ENCODE data around the gene FXYD5. TPM values are rescaled to one million over a fixed set of nuclear protein-coding genes. Genes with fewer than 3 reads are reported as not detected.

The FXYD5 gene
- total and polyA plus RNA-seq, 9 of the 15 experiments (the other 6 are each of a cell fraction or from before 2014, with no cell fraction given) = 104 to 537 (median 174) TPM

GRCh38 chr19:35120898-35121297, 33.6 kb upstream of the FXYD5 start:
- H3K27me3 ChIP-seq (ENCODE audit: control insufficient read depth in 2 of 2, insufficient read depth in 2 of 2, low read length in 2 of 2) = peaks cover 0 to 13% of the 10 kb centered on the region in 2 experiments; a peak in 3 of 5 replicates
- H3K4me2 ChIP-seq (ENCODE audit: insufficient read depth, low read length) = no peak overlapping the region
- no peaks in the 10 kb centered on the region for H3K79me2 ChIP-seq (ENCODE audit: control insufficient read depth, insufficient read depth, low read length)
- DNase-seq (ENCODE audit: extremely low read depth in 1 of 4, low spot score in 3 of 4) (no peak), FAIRE-seq (no peak), ATAC-seq (no peak)
- H3K4me1 ChIP-seq (replicated peaks in 1 of 2; ENCODE audit: control insufficient read depth in 2 of 2, insufficient read depth in 2 of 2, low read length in 2 of 2) = peaks cover 13 to 49% of the 10 kb centered on the region in 2 experiments; a peak in 4 of 5 replicates
- CTCF ChIA-PET (ENCODE audit: low intra/inter-chr PET ratio) = interaction anchor here (0.6 kb wide), 1 partner anchor 89 kb away, joined by 3 read pairs; no protein-coding TSS in a partner anchor
- H3K9me3 ChIP-seq (replicated peaks; ENCODE audit: control insufficient read depth, insufficient read depth, low read depth, low read length) = no peaks in the 10 kb centered on the region
- no peak for TF ChIP-seq ASH1L (IDR thresholded peaks at IDR 0.05; ENCODE audit: borderline replicate concordance, low read depth, partially characterized antibody)
- TF ChIP-seq ZNF507 (tag; conservative IDR thresholded peaks at IDR 0.05) = no peak
- no peak for TF ChIP-seq TCF7 (IDR thresholded peaks at IDR 0.05; ENCODE audit: borderline replicate concordance)
- TF ChIP-seq TAL1 (IDR thresholded peaks at IDR 0.05) = no peak
- TF ChIP-seq SMC3 (conservative IDR thresholded peaks at IDR 0.05; ENCODE audit: insufficient read depth, low read depth, low read length) = no peak
- TF ChIP-seq HBP1 (CRISPR knock-in tag; IDR thresholded peaks at IDR 0.05) = no peak
- TF ChIP-seq CHD4 (IDR thresholded peaks at IDR 0.05; ENCODE audit: insufficient read depth, insufficient replicate concordance, low read depth, low read length, poor library complexity, severe bottlenecking) = no peak
- no peak for TF ChIP-seq ZC3H11A (IDR thresholded peaks at IDR 0.05; ENCODE audit: low read depth, low read length)
- TF ChIP-seq TEAD1 (CRISPR knock-in tag; IDR thresholded peaks at IDR 0.05) = no peak
- no peak for TF ChIP-seq IRF9 (tag; IDR thresholded peaks at IDR 0.05)
- H3K36me3 ChIP-seq (ENCODE audit: control insufficient read depth, insufficient read depth, low read length) = no peaks in the 10 kb centered on the region
- H3K4me3 ChIP-seq = no peak overlapping the region
- whole genome bisulfite sequencing (ENCODE audit: insufficient coverage, low coverage, missing lambda C conversion rate) = 45% methylated on average over 6 of the region's 7 CpGs
- 0 out of 4 replicates have a peak overlapping the region, but pooled peaks of 1 of the 2 experiments have one; percentile 7 for H3K9ac ChIP-seq (ENCODE audit: insufficient read depth in 1 of 2, low read depth in 2 of 2, low read length in 2 of 2)
- H2AFZ ChIP-seq (ENCODE audit: low read depth, low read length) = no peak overlapping the region
- intact Hi-C loops (cut with micrococcal nuclease) = no loop called here
- H3K9me1 ChIP-seq (ENCODE audit: control insufficient read depth, insufficient read depth, low read length) = no peaks in the 10 kb centered on the region
- H4K20me1 ChIP-seq (replicated peaks; ENCODE audit: control insufficient read depth, insufficient read depth, low read length) = no peaks in the 10 kb centered on the region
- no peak overlapping the region for H3K27ac ChIP-seq (ENCODE audit: extremely low read depth, low read depth, low read length)
- POLR2A ChIA-PET = no interaction called here
- in situ Hi-C loops (cut with MboI) = no loop called here
- BruUV-seq (replicated peaks) = no TSS peak
